SU-DHL-6 (cell line): Measurements from ENCODE around the gene SDK1.

ENCODE experiments used
- CTCF ChIP-seq: fragments of 200-600 bp; sonication (generic); IDR thresholded peaks from one replicate; pipeline ENCODE4 v1.5.1; 2017; ENCODE audit warnings: antibody characterized with exemption, mild to moderate bottlenecking, low read length, moderate library complexity; ENCODE audit not compliant: insufficient read depth, poor library complexity, severe bottlenecking
- EZH2phosphoT487 ChIP-seq: fragments of 200-600 bp; sonication (generic), shearing (Covaris generic); conservative IDR thresholded peaks from 2 replicates; pipeline ENCODE4 v1.6.1; 2018; ENCODE audit warnings: mild to moderate bottlenecking, antibody characterized with exemption, low read length, moderate library complexity, mixed read lengths

DNA sequence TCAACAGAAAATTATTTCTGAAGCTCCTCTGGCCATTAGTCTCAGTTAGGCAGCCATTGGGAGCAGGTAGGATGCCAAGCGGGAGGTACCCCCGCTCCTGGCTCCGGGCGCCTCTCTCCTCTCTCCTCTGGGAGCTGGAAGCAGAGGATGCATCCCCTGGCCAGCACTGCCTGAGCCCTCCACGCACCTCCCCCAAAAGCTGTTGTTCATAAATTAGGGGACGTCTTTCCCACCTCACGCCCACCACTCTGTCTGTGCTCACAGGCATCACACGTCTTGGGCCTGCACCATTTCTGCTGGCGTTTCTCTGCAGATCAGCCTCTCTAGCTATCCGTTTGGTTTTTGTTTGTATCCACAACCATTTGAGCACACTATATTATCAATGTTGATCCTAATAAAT is 772.0 kb downstream of the SDK1 start:
- TF ChIP-seq CTCF: no peak
- TF ChIP-seq EZH2phosphoT487: no peak
